AG04449 (cell line): ENCODE measurements around the gene NCOA6.
"Not testable (repeated sequence)": the region's sequence is repeated elsewhere in the genome, so short reads cannot be mapped to it uniquely, and the experiment has no call there.

Source experiments
- CTCF ChIA-PET: fragments of 350-600 bp; formaldehyde crosslinking; extraction: SDS; loops from one replicate; lab custom pipeline; 2021; ENCODE audit warnings: antibody characterized with exemption; lab: Yijun Ruan, JAX
- POLR2A ChIA-PET: fragments of 400-600, 350-600 bp; formaldehyde crosslinking; extraction: SDS; loops from one replicate; lab custom pipeline; 2020; ENCODE audit warnings: antibody characterized with exemption, inconsistent platforms; lab: Yijun Ruan, JAX
- DNase-seq: peaks from one replicate; pipeline ENCODE4 v3.0.0-alpha.2; 2010; ENCODE audit warnings: low read depth, low spot score
- H3K4me3 ChIP-seq: 2 replicates; pipeline ENCODE4 v1.5.1; 2011; ENCODE audit warnings: low read depth, mild to moderate bottlenecking, control low read depth, low read length
- TF ChIP-seq, protein P1 (sequence below): IDR thresholded peaks from one replicate; pipeline ENCODE4 v1.5.1; 2011; ENCODE audit warnings: mild to moderate bottlenecking, moderate library complexity, low read length, control low read depth, inconsistent platforms; ENCODE audit not compliant: insufficient read depth; ENCODE audit errors: missing control alignments

NCOA6 gene

DNA sequence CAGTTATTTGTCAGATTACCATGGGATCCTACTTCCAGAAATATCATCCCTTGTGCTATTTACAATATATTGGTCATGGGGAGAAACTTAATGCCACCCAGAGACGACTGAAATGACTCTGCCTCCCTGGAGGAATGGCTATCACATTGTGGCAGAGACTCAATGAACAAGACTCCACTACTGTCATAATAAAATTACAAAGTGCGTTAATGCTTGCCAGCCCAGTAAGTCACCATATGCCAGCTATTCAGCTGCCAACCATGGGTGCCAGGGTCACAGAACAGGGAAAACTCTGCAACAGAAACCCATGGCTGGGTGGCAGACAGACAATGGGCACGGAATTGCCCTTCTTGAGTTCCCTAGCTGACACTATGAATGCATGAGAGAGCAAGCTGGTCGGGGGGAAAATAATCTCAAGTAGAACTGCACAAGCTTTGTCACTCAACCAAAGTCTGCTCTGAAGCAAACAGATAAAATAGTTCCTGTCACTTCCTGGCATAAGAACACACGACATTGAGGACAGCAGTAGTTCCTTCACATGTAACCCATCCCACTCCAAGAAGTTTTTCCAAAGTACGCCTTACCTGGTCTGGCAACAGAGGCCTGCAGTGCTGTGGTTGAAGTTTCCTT is 89.2 kb downstream of the NCOA6 start:
- no peak for DNase-seq
- POLR2A ChIA-PET: no interaction called here
- CTCF ChIA-PET: no interaction called here

DNA sequence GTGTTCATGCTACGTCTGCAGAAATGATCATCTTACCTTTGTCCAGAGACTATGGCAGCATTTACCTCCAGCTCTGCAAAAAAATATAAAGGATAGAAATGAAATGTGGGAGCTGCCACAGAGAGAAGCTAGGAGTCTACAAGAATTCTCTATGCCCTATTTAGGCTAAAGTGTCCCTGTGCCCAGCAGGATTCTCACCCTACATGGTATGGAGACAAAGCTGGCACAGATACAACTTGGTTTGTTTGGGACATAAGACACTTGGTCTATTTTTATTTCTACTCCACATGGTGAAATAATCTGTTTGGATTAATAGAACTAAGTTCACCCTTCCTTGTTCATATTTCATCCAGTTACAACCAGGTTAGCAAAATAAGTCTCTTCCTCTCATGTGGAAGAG is 92.9 kb downstream of the NCOA6 start:
- H3K4me3 ChIP-seq: no peak overlapping the region
- TF ChIP-seq, protein P1, sequence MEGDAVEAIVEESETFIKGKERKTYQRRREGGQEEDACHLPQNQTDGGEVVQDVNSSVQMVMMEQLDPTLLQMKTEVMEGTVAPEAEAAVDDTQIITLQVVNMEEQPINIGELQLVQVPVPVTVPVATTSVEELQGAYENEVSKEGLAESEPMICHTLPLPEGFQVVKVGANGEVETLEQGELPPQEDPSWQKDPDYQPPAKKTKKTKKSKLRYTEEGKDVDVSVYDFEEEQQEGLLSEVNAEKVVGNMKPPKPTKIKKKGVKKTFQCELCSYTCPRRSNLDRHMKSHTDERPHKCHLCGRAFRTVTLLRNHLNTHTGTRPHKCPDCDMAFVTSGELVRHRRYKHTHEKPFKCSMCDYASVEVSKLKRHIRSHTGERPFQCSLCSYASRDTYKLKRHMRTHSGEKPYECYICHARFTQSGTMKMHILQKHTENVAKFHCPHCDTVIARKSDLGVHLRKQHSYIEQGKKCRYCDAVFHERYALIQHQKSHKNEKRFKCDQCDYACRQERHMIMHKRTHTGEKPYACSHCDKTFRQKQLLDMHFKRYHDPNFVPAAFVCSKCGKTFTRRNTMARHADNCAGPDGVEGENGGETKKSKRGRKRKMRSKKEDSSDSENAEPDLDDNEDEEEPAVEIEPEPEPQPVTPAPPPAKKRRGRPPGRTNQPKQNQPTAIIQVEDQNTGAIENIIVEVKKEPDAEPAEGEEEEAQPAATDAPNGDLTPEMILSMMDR: no peak
- CTCF ChIA-PET: interaction anchor here (1.4 kb wide), 1 partner anchor 37 kb away, joined by 4 read pairs; no protein-coding TSS in a partner anchor
- DNase-seq: no peak
- POLR2A ChIA-PET: no interaction called here

More for the DNA sequence above, 89.2 kb downstream of the NCOA6 start:
- no peak overlapping the region for H3K4me3 ChIP-seq
- TF ChIP-seq, protein P1: no peak

DNA sequence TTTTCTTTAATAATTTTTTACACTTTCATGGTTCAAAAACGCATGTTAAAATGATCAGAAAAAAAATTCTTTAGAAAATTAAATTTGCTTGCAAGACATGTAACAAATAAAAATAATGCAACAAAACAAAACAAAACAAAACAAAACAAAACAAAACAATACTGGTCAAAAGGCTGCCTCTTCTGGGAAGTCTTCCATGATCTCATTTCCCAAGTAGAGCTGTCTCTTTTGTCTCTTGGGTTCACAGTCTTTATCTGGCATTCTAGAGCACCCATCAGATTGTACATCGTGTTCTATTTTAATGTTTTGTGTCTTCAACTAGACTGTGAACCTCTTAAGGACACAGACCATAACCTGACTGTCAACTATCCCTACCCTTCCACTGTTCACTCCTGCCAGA is 96.0 kb downstream of the NCOA6 start:
- no peak for DNase-seq
- TF ChIP-seq, protein P1: no peak
- CTCF ChIA-PET: interaction anchor here (1.9 to 2.0 kb wide), 2 partner anchors 38 to 40 kb away, joined by 8 to 11 read pairs; no protein-coding TSS in a partner anchor
- POLR2A ChIA-PET: no interaction called here
- no peak overlapping the region for H3K4me3 ChIP-seq

DNA sequence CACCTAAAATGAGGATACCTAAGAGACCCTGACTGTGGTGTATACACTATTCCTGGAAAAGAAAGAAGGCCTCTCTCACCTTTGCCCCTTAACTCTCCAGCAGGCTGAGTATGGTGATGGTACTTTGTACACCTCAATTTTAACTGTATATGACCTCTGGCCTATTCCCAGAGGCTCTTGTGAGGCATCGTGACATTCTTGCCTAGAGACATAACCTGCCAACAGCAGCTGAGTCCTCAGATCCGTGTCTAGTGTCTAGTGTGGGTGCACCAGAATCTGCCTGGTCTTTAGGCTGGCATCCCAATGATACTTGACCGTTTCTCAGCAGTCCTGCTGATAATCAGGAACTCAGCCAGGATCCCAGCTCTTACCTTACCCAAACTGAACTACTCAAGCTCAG is 101.3 kb downstream of the NCOA6 start:
- no peak overlapping the region for H3K4me3 ChIP-seq
- DNase-seq: no peak
- ChIA-PET CTCF (interaction anchor here (0.7 to 0.9 kb wide), 3 partner anchors 12 to 45 kb away, joined by 3 read pairs; no protein-coding TSS in a partner anchor), POLR2A (no interaction called here)
- TF ChIP-seq, protein P1: no peak

DNA sequence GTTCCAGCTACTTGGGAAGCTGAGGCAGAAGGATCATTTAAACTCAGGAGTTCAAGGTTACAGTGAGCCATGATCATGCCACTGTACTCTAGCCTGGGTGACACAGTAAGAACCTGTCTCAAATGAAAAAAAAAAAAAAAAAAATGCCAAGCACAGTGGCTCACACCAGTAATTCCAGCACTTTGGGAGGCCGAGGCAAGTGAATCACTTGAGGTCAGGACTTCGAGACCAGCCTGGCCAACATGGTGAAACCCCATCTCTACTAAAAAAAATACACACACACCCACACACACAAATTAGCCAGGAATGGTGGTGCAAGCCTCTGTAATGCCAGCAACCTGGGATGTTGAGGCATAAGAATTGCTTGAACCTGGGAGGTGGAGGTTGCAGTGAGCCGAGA is 102.9 kb downstream of the NCOA6 start:
- H3K4me3 ChIP-seq, POLR2A ChIA-PET, CTCF ChIA-PET, DNase-seq: not testable (repeated sequence)

DNA sequence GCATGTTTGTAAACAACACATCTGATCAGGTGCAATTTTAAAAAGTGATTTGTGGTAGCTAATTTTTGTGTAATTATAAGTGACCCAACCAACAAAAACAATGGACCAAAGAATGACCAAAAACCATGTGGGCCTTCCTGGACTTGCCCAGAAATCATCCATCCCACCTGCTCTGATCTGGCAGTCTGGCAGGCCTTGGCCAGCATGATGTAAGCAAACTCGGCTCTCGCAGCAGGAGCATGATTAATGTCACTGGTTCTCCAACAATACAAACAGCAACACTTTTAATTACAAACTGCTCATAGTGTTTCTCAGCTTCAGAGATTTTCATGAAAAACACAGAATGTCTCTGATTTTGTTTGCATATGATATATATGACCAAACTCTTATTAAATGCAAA is 105.2 kb downstream of the NCOA6 start:
- H3K4me3 ChIP-seq: no peak overlapping the region
- ChIA-PET CTCF (interaction anchor here (0.7 to 1.3 kb wide), 6 partner anchors 9 to 182 kb away, joined by 3 to 5 read pairs (median 3); no protein-coding TSS in a partner anchor), POLR2A (no interaction called here)
- TF ChIP-seq, protein P1: no peak
- no peak for DNase-seq

DNA sequence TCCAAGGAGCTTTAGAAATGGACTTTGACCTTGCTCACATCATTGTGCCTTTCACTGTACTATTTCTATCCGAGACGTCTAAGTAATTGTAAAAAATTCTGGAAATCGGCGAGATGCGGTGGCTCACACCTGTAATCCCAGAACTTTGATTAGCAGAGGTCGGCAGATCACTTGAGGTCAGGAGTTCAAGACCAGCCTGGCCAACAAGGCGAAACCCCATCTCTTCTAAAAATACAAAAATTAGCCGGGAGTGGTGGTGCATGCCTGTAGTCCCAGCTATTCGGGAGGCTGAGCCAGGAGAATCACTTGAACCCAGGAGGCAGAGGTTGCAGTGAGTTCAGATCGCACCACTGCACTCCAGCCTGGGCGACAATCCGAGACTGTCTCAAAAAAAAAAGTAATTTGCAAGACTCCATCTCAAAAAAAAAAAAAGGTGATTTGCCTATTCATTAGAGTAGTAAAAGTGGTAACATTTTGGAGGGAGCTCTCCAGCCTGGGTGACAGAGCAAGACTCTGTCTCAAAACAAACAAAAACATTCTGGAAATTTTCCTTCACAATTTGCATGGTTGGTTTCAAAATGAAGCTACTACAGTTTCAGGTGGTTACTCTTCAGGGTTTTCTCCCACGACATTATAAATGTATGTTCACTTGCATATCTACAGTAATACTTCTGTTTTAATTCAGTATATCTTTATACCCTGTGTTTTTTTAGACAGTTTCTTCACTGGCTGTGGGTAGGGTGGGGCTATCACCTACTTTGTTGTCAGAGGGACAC is 106.0 kb downstream of the NCOA6 start:
- POLR2A ChIA-PET, H3K4me3 ChIP-seq, DNase-seq: not testable (repeated sequence)
- CTCF ChIA-PET: interaction anchor here (0.7 to 1.0 kb wide), 3 partner anchors 8 to 181 kb away, joined by 3 to 5 read pairs (median 3); no protein-coding TSS in a partner anchor
